DOHH2 (cell line): ENCODE measurements around the gene CYB5R3.

Experiments used
- EZH2phosphoT487 ChIP-seq: fragments of 200-600 bp; sonication (generic); IDR thresholded peaks from 2 replicates; pipeline ENCODE4 v1.6.1; 2017; ENCODE audit warnings: borderline replicate concordance, mild to moderate bottlenecking, antibody characterized with exemption, low read length, moderate library complexity, mixed read lengths
- TF ChIP-seq, protein P1 (sequence below): fragments of 200-600 bp; sonication (generic); IDR thresholded peaks from one replicate; pipeline ENCODE4 v1.5.1; 2014; ENCODE audit warnings: antibody characterized with exemption, mild to moderate bottlenecking, low read depth, low read length; ENCODE audit not compliant: poor library complexity, severe bottlenecking

DNA sequence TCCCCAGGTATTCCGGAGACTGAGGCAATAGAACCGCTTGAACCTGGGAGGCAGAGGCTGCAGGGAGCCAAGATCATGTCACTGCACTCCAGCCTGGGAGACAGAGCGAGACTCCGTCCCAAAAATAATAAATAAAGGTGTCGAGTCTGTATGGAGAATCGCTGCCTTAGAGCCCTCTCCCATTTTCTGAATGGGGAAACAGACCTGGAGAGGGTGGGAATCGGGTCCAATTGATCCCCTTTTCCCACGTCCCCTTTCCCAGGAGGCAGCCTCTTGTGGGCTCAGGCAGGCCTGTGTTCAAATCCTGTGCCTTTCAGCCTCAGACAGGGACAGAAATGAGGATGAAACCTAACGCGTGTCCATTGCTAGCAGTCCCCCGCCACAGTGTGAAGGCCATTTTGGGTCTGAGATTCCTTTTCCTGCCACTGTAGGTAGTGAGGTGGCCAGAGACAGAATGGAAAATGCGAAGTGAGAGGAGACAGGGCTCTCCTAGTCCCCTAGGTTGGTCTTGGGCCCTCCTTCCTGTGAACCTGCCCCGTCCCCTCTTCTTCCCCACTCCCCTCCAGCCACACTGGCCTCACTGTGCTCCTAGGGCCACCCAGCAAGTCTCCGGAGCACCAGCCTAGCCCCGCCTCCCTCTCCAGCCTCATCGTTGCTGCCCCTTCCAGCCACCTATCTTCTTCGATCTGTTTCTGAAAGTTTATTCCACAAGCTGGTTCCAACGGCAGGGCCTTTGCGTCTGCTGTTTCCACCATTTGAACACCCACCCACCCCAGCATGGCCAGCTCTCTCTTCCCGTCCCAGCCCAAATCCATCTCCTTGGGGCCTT lies 31.8 kb downstream of the CYB5R3 start:
- TF ChIP-seq, protein P1, sequence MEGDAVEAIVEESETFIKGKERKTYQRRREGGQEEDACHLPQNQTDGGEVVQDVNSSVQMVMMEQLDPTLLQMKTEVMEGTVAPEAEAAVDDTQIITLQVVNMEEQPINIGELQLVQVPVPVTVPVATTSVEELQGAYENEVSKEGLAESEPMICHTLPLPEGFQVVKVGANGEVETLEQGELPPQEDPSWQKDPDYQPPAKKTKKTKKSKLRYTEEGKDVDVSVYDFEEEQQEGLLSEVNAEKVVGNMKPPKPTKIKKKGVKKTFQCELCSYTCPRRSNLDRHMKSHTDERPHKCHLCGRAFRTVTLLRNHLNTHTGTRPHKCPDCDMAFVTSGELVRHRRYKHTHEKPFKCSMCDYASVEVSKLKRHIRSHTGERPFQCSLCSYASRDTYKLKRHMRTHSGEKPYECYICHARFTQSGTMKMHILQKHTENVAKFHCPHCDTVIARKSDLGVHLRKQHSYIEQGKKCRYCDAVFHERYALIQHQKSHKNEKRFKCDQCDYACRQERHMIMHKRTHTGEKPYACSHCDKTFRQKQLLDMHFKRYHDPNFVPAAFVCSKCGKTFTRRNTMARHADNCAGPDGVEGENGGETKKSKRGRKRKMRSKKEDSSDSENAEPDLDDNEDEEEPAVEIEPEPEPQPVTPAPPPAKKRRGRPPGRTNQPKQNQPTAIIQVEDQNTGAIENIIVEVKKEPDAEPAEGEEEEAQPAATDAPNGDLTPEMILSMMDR: no peak
- no peak for TF ChIP-seq EZH2phosphoT487
